Esophagus muscularis mucosa (tissue), 4 donors: ENCODE measurements around the gene HSPB2. TPM values are rescaled to one million over a fixed set of nuclear protein-coding genes. Genes with fewer than 3 reads are reported as not detected.

Experiments used
- DNase-seq: peaks from one replicate; pipeline ENCODE4 v3.0.0-alpha.2; 2017; ENCODE audit errors: extremely low spot score
- H3K27ac ChIP-seq, 4 donors: fragments of 200-600 bp; sonication (generic); replicated peaks in 1 of 4; 1 replicate in 3 of 4; 2 replicates in 1 of 4; pipeline ENCODE4 v1.5.1; 2016 to 2019; ENCODE audit warnings: mild to moderate bottlenecking in 1 of 4
- H3K27me3 ChIP-seq, 4 donors: fragments of 200-600 bp; sonication (generic); one replicate each; pipeline versions ENCODE4 v1.5.1 to v1.6.0; 2016 to 2019
- H3K36me3 ChIP-seq, 4 donors: fragments of 200-600 bp; sonication (generic); one replicate each; pipeline ENCODE4 v1.5.1; 2016 to 2019
- H3K4me1 ChIP-seq, 4 donors: fragments of 200-600 bp; sonication (generic); one replicate each; pipeline ENCODE4 v1.5.1; 2016 to 2019
- H3K4me3 ChIP-seq, 4 donors: fragments of 200-600 bp; sonication (generic); 1 replicate in 2 of 4; 2 replicates in 2 of 4; pipeline ENCODE4 v1.5.1; 2016 to 2019; ENCODE audit warnings: mild to moderate bottlenecking in 4 of 4, moderate library complexity in 1 of 4
- H3K9me3 ChIP-seq, 4 donors: fragments of 200-600 bp; sonication (generic); 1 replicate in 3 of 4; 2 replicates in 1 of 4; pipeline ENCODE4 v1.5.1; 2016 to 2019
- CTCF ChIP-seq, 3 experiments: fragments of 200-600 bp in 2 of 3; fragments of 450-650 bp in 1 of 3; sonication (generic) in 2 of 3; IDR thresholded peaks; one replicate each; pipeline ENCODE4 v1.5.1; 2017 to 2019; ENCODE audit warnings: antibody characterized with exemption in 3 of 3, mild to moderate bottlenecking in 2 of 3, moderate library complexity in 1 of 3
- EP300 ChIP-seq: sonication (generic); formaldehyde crosslinking; IDR thresholded peaks from one replicate; pipeline ENCODE4 v1.6.1; 2017; ENCODE audit warnings: antibody characterized with exemption
- POLR2A ChIP-seq: fragments of 450-650 bp; IDR thresholded peaks from one replicate; pipeline ENCODE4 v1.6.1; 2017; ENCODE audit warnings: antibody characterized with exemption, moderate library complexity, mild to moderate bottlenecking, low read depth
- POLR2AphosphoS5 ChIP-seq, 2 donors: sonication (generic); formaldehyde crosslinking; IDR thresholded peaks; one replicate each; pipeline ENCODE4 v1.6.1; 2017; ENCODE audit warnings: antibody characterized with exemption in 2 of 2
- WGBS: methylation state at CpG from one replicate; pipeline ENCODE4 v1.1.5; 2018; 5-methylcytosine and 5-hydroxymethylcytosine counted together
- intact Hi-C: fragments of 100-400 bp; cut with DNase I; formaldehyde crosslinking; loops from one replicate; pipeline ENCODE4 v1.15.1; 2023
- total RNA-seq, 4 donors: library from RNA; depleted of rRNA; stranded (reverse); fragments of >200 nt; gene quantifications; one replicate each; pipeline versions ENCODE4 v1.1.0 to v1.2.1, GENCODE V29; 2016

The HSPB2 gene
- total RNA-seq, 4 donors from 2014 or later, result 1.2 to 4.0 (median 2.4) TPM

- TF ChIP-seq POLR2A, result no peak
- no peak for TF ChIP-seq CTCF (IDR thresholded peaks at IDR 0.05)
- TF ChIP-seq EP300, result no peak
- no peak for TF ChIP-seq POLR2AphosphoS5 (IDR thresholded peaks at IDR 0.05)
- H3K36me3 ChIP-seq, result no peaks in the 10 kb centered on the region
- 86% methylated on average over 1 of the region's 1 CpG for WGBS
- intact Hi-C loops, result no loop called here
- no peak for DNase-seq
- peak overlapping the region in 2 of 4 donors; percentile 81 to 91 for H3K27ac ChIP-seq
- no peaks in the 10 kb centered on the region for H3K27me3 ChIP-seq
- peaks cover 29 to 66% (median 61%) of the 10 kb centered on the region in 4 donors for H3K4me1 ChIP-seq
- H3K4me3 ChIP-seq, result no peak overlapping the region
- no peaks in the 10 kb centered on the region for H3K9me3 ChIP-seq
Observed at GRCh38 chr11:111934306-111934705, 21.8 kb downstream of the HSPB2 start.

- peak overlapping the region; percentile 78 to 91 (median 84) for H3K27ac ChIP-seq
- intact Hi-C loops, result no loop called here
- 49% methylated on average over 4 of the region's 4 CpGs for WGBS
- H3K27me3 ChIP-seq, result no peaks in the 10 kb centered on the region
- H3K4me3 ChIP-seq, result no peak overlapping the region
- peaks cover 37 to 76% (median 70%) of the 10 kb centered on the region in 4 donors for H3K4me1 ChIP-seq
- H3K36me3 ChIP-seq, result no peaks in the 10 kb centered on the region
- H3K9me3 ChIP-seq, result no peaks in the 10 kb centered on the region
- no peak for DNase-seq
- TF ChIP-seq EP300 (no peak), POLR2AphosphoS5 (IDR thresholded peaks at IDR 0.05) (peak in 1 of 2 donors; percentile 57)
Observed at GRCh38 chr11:111935317-111936039, 22.9 kb downstream of the HSPB2 start.

- 50% methylated on average over 3 of the region's 3 CpGs for WGBS
- H3K36me3 ChIP-seq, result no peaks in the 10 kb centered on the region
- no peaks in the 10 kb centered on the region for H3K9me3 ChIP-seq
- no peak for DNase-seq
- no peaks in the 10 kb centered on the region for H3K27me3 ChIP-seq
- H3K4me1 ChIP-seq, result peaks cover 37 to 76% (median 72%) of the 10 kb centered on the region in 4 donors
- H3K4me3 ChIP-seq, result peak overlapping the region; percentile 63 to 85 (median 76)
- intact Hi-C loops, result no loop called here
- TF ChIP-seq POLR2A, result no peak
- peak overlapping the region; percentile 78 to 91 (median 84) for H3K27ac ChIP-seq
Observed at GRCh38 chr11:111936040-111936540, 23.6 kb downstream of the HSPB2 start.

- no peak for TF ChIP-seq EP300
- TF ChIP-seq POLR2AphosphoS5 (IDR thresholded peaks at IDR 0.05), result no peak
- no peak for TF ChIP-seq CTCF (IDR thresholded peaks at IDR 0.05)
- TF ChIP-seq POLR2A, result no peak
- DNase-seq, result no peak
- Histone ChIP-seq H3K4me3 (peak overlapping the region; percentile 63 to 85 (median 76)), H3K27me3 (no peaks in the 10 kb centered on the region), H3K27ac (peak overlapping the region; percentile 78 to 91 (median 84)), H3K9me3 (no peaks in the 10 kb centered on the region), H3K4me1 (peaks cover 32 to 65% (median 62%) of the 10 kb centered on the region in 4 donors), H3K36me3 (no peaks in the 10 kb centered on the region)
- WGBS, result 0% methylated on average over 4 of the region's 9 CpGs
- intact Hi-C loops, result no loop called here
Observed at GRCh38 chr11:111937461-111937769, 24.9 kb downstream of the HSPB2 start.

- peak overlapping the region; percentile 63 to 85 (median 76) for H3K4me3 ChIP-seq
- WGBS, result 69% methylated on average over 7 of the region's 7 CpGs
- no peaks in the 10 kb centered on the region for H3K36me3 ChIP-seq
- no peaks in the 10 kb centered on the region for H3K9me3 ChIP-seq
- H3K27me3 ChIP-seq, result no peaks in the 10 kb centered on the region
- intact Hi-C loops, result no loop called here
- H3K27ac ChIP-seq, result peak overlapping the region; percentile 78 to 91 (median 84)
- no peak for TF ChIP-seq POLR2AphosphoS5 (IDR thresholded peaks at IDR 0.05)
- TF ChIP-seq POLR2A, result no peak
- TF ChIP-seq CTCF (IDR thresholded peaks at IDR 0.05), result no peak
- TF ChIP-seq EP300, result no peak
- H3K4me1 ChIP-seq, result peaks cover 32 to 61% (median 61%) of the 10 kb centered on the region in 4 donors
- no peak for DNase-seq
Observed at GRCh38 chr11:111937844-111938243, 25.3 kb downstream of the HSPB2 start.
